ENCODE data around the gene TMPRSS3. TPM values are rescaled to one million over a fixed set of nuclear protein-coding genes. Genes with fewer than 3 reads are reported as not detected.
A peak's percentile ranks its signal among the peaks of the same experiment; 100 is the strongest.
"Not testable (repeated sequence)": the region's sequence is repeated elsewhere in the genome, so short reads cannot be mapped to it uniquely, and the experiment has no call there.

TMPRSS3 gene
- total and polyA plus RNA-seq, 7 donors, result 0.16 to 1.3 (median 0.60) TPM; not detected in 4

DNA sequence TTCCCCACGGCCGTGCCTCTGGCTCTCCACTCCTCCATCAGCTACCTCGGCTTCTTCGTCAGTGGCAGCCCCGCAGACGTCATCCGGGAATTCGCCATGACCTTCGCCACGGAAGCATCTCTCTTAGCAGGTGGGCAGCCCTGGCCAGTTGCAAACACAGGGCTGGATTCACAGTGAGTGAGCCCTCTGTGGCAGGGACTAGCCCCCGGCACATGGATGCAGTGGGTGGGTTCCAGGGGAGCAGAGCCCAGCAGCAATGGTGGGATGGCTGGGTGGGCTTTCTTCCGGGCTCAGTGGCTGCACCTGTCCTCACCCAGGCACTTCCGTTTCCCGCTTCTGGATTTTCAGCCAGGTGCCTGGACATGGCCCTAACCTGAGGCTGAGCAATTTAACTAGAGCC is 17.2 kb upstream of the TMPRSS3 start:
- WGBS, 2 donors, result 91% methylated on average over 14 of the region's 14 CpGs
- no peaks in the 10 kb centered on the region for H3K36me3 ChIP-seq
- no peaks in the 10 kb centered on the region for H3K9me3 ChIP-seq
- TF ChIP-seq POLR2AphosphoS5 (IDR thresholded peaks at IDR 0.05) (no peak), POLR2A (IDR thresholded peaks at IDR 0.05) (no peak), EP300 (IDR thresholded peaks at IDR 0.05) (no peak)
- TF ChIP-seq, protein P1, sequence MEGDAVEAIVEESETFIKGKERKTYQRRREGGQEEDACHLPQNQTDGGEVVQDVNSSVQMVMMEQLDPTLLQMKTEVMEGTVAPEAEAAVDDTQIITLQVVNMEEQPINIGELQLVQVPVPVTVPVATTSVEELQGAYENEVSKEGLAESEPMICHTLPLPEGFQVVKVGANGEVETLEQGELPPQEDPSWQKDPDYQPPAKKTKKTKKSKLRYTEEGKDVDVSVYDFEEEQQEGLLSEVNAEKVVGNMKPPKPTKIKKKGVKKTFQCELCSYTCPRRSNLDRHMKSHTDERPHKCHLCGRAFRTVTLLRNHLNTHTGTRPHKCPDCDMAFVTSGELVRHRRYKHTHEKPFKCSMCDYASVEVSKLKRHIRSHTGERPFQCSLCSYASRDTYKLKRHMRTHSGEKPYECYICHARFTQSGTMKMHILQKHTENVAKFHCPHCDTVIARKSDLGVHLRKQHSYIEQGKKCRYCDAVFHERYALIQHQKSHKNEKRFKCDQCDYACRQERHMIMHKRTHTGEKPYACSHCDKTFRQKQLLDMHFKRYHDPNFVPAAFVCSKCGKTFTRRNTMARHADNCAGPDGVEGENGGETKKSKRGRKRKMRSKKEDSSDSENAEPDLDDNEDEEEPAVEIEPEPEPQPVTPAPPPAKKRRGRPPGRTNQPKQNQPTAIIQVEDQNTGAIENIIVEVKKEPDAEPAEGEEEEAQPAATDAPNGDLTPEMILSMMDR (IDR thresholded peaks at IDR 0.05), result no peak
- peaks cover 0 to 28% (median 1%) of the 10 kb centered on the region in 3 donors for H3K27me3 ChIP-seq
- no peak overlapping the region for H3K27ac ChIP-seq
- intact Hi-C loops (cut with DNase I), result no loop called here
- no peaks in the 10 kb centered on the region for H3K4me1 ChIP-seq
- H3K4me3 ChIP-seq, result no peak overlapping the region
- DNase-seq, result no peak

DNA sequence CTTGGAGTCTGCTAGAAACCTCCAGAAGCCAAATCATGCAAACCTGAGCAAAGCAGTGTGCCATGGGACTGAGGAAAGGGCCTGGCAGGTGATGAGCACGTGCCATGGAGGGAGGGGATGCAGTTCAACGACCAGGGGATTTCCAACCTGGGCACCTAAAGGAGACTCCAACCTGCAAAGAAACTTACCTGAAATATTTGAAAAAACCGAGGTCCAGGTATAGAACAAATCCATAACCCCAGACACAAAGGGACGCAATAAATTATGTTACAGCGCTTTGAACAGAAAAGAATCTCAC is 16.7 kb upstream of the TMPRSS3 start:
- Histone ChIP-seq H3K4me3 (no peak overlapping the region), H3K27me3 (peaks cover 0 to 26% (median 0%) of the 10 kb centered on the region in 3 donors), H3K36me3 (no peaks in the 10 kb centered on the region), H3K9me3 (no peaks in the 10 kb centered on the region), H3K27ac (no peak overlapping the region), H3K4me1 (no peaks in the 10 kb centered on the region)
- intact Hi-C loops (cut with DNase I), result no loop called here
- no peak for TF ChIP-seq POLR2AphosphoS5 (IDR thresholded peaks at IDR 0.05)
- TF ChIP-seq POLR2A (IDR thresholded peaks at IDR 0.05), result no peak
- TF ChIP-seq, protein P1 (IDR thresholded peaks at IDR 0.05), result no peak
- no peak for TF ChIP-seq EP300 (IDR thresholded peaks at IDR 0.05)
- DNase-seq, result no peak
- 69 to 83% methylated on average over 5 of the region's 5 CpGs for WGBS, 2 donors

DNA sequence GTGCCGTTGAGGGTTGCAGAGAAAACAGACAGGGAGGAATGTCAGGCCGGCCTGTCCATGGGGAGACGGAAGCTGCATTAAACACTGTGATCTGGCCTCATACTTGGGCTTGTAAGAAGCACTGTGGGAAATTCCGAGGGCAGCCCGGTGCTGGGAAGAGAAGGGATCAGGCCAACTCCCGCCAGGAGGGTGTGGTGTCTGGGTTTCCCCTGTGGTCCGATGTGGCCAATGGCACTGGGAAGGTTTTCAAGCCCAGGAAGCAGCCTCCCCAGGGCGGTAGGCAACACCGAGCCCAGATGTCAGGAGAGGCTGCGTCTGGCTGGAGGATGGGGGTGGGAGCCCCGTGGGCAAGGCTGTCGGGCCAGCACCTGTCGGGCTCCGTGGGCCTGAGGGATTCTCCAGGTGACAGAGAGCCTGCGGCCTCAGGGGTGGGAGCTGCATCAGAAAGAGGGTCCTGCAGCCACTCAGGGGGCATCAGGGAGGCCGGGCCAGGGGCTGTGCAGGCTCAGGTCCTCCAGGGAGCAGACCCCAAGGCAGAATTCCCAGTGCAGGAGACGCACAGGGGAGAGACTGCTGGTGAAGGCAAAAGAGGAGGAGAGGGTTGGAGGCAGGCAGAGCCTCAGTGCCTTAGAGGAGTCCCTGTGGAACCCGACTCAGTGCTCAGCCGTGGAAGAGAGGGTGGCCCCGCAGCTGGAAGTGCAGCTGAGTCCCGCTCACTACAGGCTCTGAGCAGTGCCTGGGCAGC is 16.2 kb upstream of the TMPRSS3 start:
- TF ChIP-seq POLR2A (IDR thresholded peaks at IDR 0.05), result no peak
- no peak overlapping the region for H3K27ac ChIP-seq
- no peak overlapping the region for H3K4me3 ChIP-seq
- intact Hi-C loops (cut with DNase I), result no loop called here
- peaks cover 0 to 24% (median 0%) of the 10 kb centered on the region in 3 donors for H3K27me3 ChIP-seq
- no peaks in the 10 kb centered on the region for H3K36me3 ChIP-seq
- H3K4me1 ChIP-seq, result no peaks in the 10 kb centered on the region
- DNase-seq, result peak; percentile 44
- 72 to 77% methylated on average over 21 of the region's 21 CpGs for WGBS, 2 donors
- no peaks in the 10 kb centered on the region for H3K9me3 ChIP-seq

DNA sequence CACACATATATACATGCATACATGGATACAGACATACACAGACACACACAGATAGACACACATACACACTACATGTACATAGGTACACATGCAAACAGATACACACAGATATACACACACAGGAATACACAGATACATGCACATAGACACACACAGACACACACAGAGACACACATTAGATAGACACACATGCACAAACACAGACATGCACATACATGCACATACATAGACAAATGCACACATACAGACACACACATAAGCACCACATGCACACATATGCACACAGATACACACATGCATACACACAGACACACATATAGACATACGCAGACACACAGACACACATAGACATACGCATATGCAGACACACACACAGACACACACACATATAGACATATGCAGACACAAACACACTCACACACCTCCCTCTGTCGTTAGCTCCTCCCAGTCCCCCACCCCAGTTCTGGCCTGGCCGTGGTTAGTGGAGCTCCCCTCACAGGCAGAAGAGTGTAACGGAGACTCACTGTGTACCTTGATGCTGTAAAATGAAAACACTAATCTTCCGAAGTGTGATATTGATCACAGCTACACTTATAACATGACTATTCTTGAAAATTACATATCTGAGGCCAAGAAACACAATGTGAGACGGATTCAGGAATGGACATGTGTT is 15.5 kb upstream of the TMPRSS3 start:
- H3K4me3 ChIP-seq, result no peak overlapping the region
- H3K4me1 ChIP-seq, result no peaks in the 10 kb centered on the region
- peaks cover 0 to 23% (median 0%) of the 10 kb centered on the region in 3 donors for H3K27me3 ChIP-seq
- 56 to 66% methylated on average over 7 of the region's 7 CpGs for WGBS, 2 donors
- no peak overlapping the region for H3K27ac ChIP-seq
- intact Hi-C loops (cut with DNase I), result no loop called here
- DNase-seq, result no peak
- TF ChIP-seq POLR2A (IDR thresholded peaks at IDR 0.05), result no peak
- no peak for TF ChIP-seq POLR2AphosphoS5 (IDR thresholded peaks at IDR 0.05)
- TF ChIP-seq, protein P1 (IDR thresholded peaks at IDR 0.05), result no peak
- TF ChIP-seq EP300 (IDR thresholded peaks at IDR 0.05), result no peak
- no peaks in the 10 kb centered on the region for H3K9me3 ChIP-seq
- H3K36me3 ChIP-seq, result no peaks in the 10 kb centered on the region

DNA sequence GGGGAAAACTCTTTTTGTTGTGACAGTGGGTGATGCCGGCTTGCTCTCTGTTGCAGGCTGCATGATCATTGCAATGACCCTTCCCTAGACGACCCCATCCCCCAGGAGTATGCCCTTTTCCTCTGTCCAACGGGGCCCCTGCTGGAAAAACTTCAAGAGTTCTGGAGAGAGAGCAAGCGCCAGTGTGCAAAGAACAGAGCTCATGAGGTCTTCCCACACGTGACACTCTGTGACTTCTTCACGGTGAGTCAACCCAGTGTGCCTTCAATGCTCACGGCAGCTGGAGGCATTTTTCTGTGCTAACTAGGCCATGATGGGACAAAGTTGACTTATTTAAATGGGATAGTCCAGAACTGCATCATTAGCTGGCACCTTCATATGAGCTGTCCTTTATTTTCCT is 13.5 kb upstream of the TMPRSS3 start:
- WGBS, 2 donors, result 84 to 87% methylated on average over 7 of the region's 7 CpGs
- H3K4me1 ChIP-seq, result no peaks in the 10 kb centered on the region
- no peak overlapping the region for H3K27ac ChIP-seq
- H3K36me3 ChIP-seq, result no peaks in the 10 kb centered on the region
- DNase-seq, result no peak
- no peak overlapping the region for H3K4me3 ChIP-seq
- TF ChIP-seq EP300 (IDR thresholded peaks at IDR 0.05) (no peak), POLR2AphosphoS5 (IDR thresholded peaks at IDR 0.05) (no peak), POLR2A (IDR thresholded peaks at IDR 0.05) (no peak)
- TF ChIP-seq, protein P1 (IDR thresholded peaks at IDR 0.05), result no peak
- H3K9me3 ChIP-seq, result no peaks in the 10 kb centered on the region
- H3K27me3 ChIP-seq, result peaks cover 0 to 21% (median 0%) of the 10 kb centered on the region in 3 donors
- intact Hi-C loops (cut with DNase I), result no loop called here

DNA sequence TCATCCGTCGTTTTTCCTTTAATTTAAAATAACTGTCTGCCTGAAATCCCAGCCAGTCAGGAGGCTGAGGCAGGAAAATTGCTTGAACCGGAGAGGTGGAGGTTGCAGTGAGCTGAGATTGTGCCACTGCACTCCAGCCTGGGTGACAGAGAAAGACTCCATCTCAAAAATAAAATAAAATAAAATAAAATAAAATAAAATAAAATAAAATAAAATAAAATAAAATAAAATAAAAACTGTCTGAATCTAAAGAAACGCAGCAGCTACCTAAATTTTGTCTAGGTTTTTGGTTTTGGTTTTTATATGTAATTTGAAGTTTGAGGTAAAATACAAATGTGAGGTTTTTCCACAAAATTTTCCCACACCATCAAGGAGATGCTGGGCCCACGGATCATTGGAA is 12.9 kb upstream of the TMPRSS3 start:
- peaks cover 0 to 20% (median 0%) of the 10 kb centered on the region in 3 donors for H3K27me3 ChIP-seq
- H3K27ac ChIP-seq; H3K9me3 ChIP-seq; H3K4me1 ChIP-seq; H3K36me3 ChIP-seq; intact Hi-C loops (cut with DNase I); DNase-seq; H3K4me3 ChIP-seq: not testable (repeated sequence)
- 89 to 93% methylated on average over 5 of the region's 5 CpGs for whole genome bisulfite sequencing, 2 donors
